Skeletal muscle cell (primary cell): Measurements from ENCODE around the gene OPHN1.
"Not testable (repeated sequence)": the region's sequence is repeated elsewhere in the genome, so short reads cannot be mapped to it uniquely, and the experiment has no call there.

ENCODE experiments used
- DNase-seq: peaks from one replicate; pipeline ENCODE4 v3.0.0-alpha.2; 2010; ENCODE audit warnings: low read depth
- H3K4me3 ChIP-seq: 2 replicates; pipeline ENCODE4 v1.5.1; 2011; ENCODE audit warnings: low read depth, mild to moderate bottlenecking, control low read depth, low read length, moderate library complexity

Gene OPHN1

DNA sequence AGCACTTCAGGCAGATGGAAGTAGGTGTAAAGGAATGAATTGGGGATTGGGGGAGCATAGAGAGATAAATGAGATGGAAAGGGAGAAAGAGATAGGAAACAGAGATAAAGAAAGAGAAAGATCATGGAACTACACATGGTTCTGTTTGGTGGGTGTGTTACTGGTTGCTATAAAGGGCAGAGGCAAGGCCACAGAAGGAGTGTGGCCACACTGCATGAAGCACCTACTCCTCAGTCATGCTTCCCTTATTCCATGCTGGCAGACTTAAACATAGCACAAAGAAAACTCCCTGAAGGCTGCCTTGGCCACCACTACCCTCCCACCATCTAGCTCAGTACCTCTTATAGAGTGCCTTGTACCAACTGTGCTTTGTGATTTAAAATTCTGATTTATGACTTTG lies 56.9 kb downstream of the OPHN1 start:
- H3K4me3 ChIP-seq: no peak overlapping the region
- no peak for DNase-seq

- DNase-seq: no peak
- H3K4me3 ChIP-seq: no peak overlapping the region
These were observed 57.5 kb downstream of the OPHN1 start for GRCh38 chrX:68375803-68376202.

DNA sequence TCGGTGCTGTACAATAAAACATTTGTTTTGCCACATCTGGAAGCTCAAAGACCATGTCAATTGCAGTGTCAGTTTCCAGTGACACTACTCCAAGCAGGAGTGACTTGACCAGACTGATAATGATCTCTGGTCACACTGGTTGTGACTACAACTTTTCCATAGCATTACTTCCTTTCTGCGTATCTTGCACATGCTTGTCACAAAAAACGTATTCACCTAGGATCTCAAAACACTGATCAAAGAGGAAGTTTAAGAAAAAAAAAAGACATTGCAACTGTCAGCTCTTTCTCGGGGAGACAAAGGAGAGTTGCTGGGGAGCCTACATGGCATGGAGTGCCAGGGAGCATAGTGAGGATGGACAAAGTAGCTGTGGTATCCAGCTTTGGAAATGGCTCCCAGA lies 60.6 kb downstream of the OPHN1 start:
- H3K4me3 ChIP-seq: no peak overlapping the region
- no peak for DNase-seq

- DNase-seq: no peak
- no peak overlapping the region for H3K4me3 ChIP-seq
These were observed 63.7 kb downstream of the OPHN1 start for GRCh38 chrX:68369559-68369958.

GRCh38 chrX:68365341-68365740 lies 68.0 kb downstream of the OPHN1 start:
- DNase-seq: peak; percentile 25
- no peak overlapping the region for H3K4me3 ChIP-seq

DNA sequence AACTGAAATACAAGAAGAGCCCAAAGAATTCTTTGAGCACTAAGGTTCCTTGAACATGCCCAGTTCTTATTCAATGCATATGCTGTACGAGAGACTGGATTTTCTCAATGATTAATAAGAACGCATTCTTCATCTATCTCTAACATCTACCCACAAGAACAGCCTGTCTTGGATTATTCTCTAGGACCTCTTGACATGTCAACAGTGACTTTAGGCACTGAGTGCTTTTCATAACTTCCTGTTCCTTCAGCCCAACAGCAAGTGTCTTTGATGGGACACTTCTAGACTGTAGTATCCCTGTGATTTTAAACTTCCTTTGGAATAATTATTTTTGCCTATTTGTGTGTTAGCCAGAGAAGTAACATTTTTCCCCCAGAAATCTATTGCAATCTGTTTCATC lies 69.3 kb downstream of the OPHN1 start:
- H3K4me3 ChIP-seq: no peak overlapping the region
- DNase-seq: no peak

DNA sequence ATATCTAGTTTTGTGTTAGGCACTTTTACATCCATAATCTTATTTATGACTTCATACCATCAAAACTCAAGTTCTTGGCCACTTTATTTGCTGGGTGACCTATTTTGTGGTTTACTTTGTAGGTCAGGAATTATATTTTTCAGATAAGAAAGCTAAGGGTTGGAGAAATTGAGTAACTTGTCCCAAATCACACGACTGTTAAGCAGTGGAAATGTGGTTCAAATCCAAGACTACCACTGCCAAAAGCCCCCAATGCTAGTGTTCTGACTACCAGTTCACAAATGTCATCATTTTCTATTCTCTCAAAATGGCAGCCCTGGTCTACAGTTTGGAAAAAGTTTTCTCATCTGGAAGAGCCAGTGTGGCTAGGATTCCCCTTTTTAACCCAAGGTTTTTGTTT lies 74.6 kb downstream of the OPHN1 start:
- no peak for DNase-seq
- no peak overlapping the region for H3K4me3 ChIP-seq

GRCh38 chrX:68355629-68355920 lies 77.7 kb downstream of the OPHN1 start:
- DNase-seq: no peak
- no peak overlapping the region for H3K4me3 ChIP-seq

DNA sequence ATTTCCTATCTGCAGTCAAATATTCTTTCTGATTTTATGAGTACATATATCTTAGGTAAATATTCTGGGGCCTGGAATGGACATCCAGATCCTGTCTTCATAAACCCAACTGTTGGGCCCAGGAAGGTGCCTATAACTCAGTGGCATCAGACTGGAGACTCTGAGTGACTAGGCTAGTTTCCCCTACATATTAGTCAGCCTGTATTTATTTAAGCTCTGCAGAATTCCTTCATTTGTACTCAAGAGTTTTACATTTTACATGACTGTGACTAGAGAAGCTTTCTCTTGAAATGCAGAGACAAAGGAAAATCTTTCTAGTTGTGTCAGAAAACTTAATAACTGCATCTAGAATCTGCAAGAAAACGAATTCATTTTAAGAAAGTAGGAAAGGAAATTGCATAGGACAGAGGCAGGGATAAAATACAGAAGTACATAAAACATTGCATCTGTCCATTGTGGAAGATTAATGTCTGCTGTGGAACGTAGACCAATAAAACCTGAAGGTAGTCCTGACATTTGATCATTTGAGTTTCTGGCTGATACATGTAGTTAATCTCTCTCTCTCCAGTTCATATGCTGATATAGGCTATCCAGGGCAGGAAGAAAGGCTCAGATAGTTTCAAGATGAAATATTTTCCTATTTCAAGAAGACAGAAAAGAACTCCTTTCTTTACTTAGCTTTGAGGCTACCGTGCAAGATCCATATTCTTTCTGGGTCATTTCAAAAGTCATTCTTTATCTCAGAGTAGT lies 78.2 kb downstream of the OPHN1 start:
- H3K4me3 ChIP-seq: no peak overlapping the region
- DNase-seq: no peak

- H3K4me3 ChIP-seq: no peak overlapping the region
- DNase-seq: no peak
These were observed 88.3 kb downstream of the OPHN1 start for GRCh38 chrX:68345025-68345424.

- DNase-seq: no peak
- H3K4me3 ChIP-seq: no peak overlapping the region
These were observed 89.7 kb downstream of the OPHN1 start for GRCh38 chrX:68343551-68343950.

- no peak overlapping the region for H3K4me3 ChIP-seq
- DNase-seq: no peak
These were observed 101.0 kb downstream of the OPHN1 start for GRCh38 chrX:68332201-68332731.

GRCh38 chrX:68326841-68327240 lies 106.5 kb downstream of the OPHN1 start:
- DNase-seq, H3K4me3 ChIP-seq: not testable (repeated sequence)

GRCh38 chrX:68307769-68308168 lies 125.5 kb downstream of the OPHN1 start:
- DNase-seq: peak; percentile 55
- H3K4me3 ChIP-seq: no peak overlapping the region

DNA sequence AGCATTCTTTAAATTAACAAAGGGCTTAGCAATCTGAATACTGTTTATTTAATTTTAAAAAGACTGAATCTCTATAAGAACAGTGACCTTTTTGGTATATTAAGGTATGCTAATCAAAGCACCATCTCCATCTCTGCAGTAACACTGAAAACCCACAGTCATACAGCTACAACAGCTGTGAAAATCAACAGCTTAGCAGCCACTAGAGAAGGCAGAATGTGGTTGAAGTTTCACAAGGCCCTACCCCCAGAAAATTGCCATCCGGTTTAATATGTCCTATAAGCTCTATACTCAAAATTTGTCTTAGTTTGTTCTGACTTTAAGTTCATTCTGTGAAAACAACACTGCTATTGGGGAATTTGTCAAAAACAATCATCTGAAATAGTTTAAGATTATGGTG lies 128.7 kb downstream of the OPHN1 start:
- no peak overlapping the region for H3K4me3 ChIP-seq
- no peak for DNase-seq

DNA sequence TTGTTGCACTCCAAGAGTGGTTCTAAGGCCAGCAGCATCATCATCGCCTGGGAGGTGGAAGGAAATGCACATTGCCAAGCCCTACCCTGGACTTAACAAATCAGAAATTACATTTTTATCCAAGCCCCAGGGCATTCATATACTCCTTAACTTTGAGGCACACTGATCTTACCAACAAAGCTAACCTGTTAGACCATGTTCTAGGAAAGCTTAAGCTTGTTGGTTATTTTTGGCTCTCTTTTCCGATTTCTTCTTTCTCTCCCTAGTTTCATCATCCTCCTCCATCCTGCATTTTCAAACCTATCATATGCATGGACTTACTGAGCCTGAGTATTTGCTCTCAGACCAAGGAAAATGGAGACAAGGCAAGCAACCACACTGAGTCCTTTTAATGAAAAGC lies 133.4 kb downstream of the OPHN1 start:
- DNase-seq: no peak

DNA sequence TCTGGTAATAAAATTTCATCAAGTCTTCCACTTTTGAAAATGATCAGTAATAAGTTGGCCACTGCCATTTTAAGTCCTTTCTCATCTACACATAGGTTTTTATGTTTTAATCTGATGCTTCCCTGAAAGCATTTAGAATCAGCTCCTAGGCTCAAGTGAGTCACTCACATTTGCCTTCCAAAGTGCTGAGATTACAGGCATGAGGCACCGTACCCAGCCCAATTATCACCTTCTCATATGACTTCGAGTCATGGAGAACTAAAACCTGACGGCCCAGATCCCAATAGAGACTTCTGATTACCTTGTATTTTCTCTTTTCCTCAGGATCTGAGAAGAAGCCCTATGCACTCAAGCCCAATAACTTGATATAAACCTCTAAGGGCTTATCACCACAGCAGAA lies 140.8 kb downstream of the OPHN1 start:
- DNase-seq: no peak
- H3K4me3 ChIP-seq: no peak overlapping the region

More for the DNA sequence above, 133.4 kb downstream of the OPHN1 start:
- no peak overlapping the region for H3K4me3 ChIP-seq

DNA sequence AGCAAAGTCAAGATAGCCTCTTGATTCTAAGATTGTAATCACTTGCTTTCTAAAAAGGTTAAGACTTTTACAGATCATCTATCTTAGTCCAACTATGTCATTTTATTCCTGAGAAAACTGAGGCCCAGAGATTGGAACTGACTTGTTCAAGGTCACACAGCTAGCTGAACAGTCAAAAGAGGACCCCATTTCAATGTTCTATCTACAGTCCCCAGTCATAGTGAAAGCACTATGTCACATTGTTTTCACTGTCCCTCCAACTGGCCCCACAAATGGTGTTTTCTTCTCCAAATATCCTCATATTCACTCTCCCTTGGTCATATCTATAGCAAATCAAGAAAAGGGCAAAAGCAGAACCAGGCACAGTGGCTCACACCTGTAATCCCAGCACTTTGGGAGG lies 145.2 kb downstream of the OPHN1 start:
- H3K4me3 ChIP-seq: no peak overlapping the region
- DNase-seq: no peak

DNA sequence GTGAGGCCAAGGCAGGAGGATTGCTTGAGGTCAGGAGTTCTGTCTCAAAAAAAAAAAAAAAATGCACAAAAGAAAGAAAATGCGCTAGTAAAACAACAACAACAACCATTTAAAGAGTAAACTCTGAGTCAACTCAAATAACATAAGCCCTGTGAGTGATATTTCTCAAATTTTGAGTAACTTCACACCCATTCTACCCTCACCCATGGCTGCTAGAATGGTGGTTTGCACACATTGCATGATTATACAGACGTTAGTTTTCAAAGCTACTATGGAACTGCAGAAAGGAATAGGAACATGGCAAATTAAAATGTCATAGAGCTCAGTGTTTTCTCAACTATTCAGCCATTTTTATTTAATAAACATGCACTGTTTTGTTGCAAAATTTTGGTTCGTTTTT lies 145.9 kb downstream of the OPHN1 start:
- H3K4me3 ChIP-seq: no peak overlapping the region
- DNase-seq: no peak

- no peak for DNase-seq
- no peak overlapping the region for H3K4me3 ChIP-seq
These were observed 146.3 kb downstream of the OPHN1 start for GRCh38 chrX:68286980-68287379.

DNA sequence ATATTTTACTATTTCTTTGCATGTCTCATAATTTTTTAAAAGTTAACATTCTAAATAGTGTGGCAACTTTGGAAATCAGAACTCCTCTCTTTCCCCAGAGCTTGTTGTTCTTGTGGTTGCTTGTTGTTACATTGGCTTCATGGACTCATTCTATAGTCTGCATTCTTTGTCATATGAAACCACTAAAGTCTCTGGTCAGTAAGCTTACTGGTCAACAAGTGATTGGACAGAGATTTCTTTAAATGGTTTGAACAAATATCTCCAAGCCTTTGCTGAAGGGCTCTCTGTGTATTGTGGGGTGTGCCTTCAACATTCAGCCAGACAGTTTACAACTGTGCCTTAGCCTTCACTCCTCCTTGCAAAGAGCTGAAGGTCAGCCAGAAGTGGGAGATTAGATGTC lies 147.2 kb downstream of the OPHN1 start:
- no peak overlapping the region for H3K4me3 ChIP-seq
- DNase-seq: no peak
